HCT116 (cell line): ENCODE measurements around the gene MRGPRE.

ENCODE experiments used
- CEBPB ChIP-seq: IDR thresholded peaks from 2 replicates; pipeline ENCODE4 v1.6.1; 2012; ENCODE audit warnings: low read depth
- CTCF ChIP-seq, 3 experiments: fragments of 200-600 bp in 1 of 3; sonication (generic) in 1 of 3; IDR thresholded peaks in 2 of 3; conservative IDR thresholded peaks in 1 of 3; 2 replicates each; pipeline ENCODE4 v1.5.1; 2012 to 2017; ENCODE audit warnings: low read depth in 2 of 3, low read length in 2 of 3, antibody characterized with exemption in 1 of 3, borderline replicate concordance in 1 of 3, control low read depth in 1 of 3, mild to moderate bottlenecking in 1 of 3, mixed read lengths in 1 of 3, mixed run types in 1 of 3, moderate library complexity in 1 of 3; ENCODE audit not compliant: insufficient read depth in 1 of 3
- EGR1 ChIP-seq: IDR thresholded peaks from 2 replicates; pipeline ENCODE4 v1.6.1; 2012; ENCODE audit warnings: low read depth
- JUND ChIP-seq: IDR thresholded peaks from 2 replicates; pipeline ENCODE4 v1.6.1; 2012
- MAX ChIP-seq: IDR thresholded peaks from 2 replicates; pipeline ENCODE4 v1.6.1; 2012
- POLR2A ChIP-seq: IDR thresholded peaks from 2 replicates; pipeline ENCODE4 v1.7.0; 2011; ENCODE audit warnings: borderline replicate concordance; ENCODE audit not compliant: insufficient read depth, insufficient read length; ENCODE audit errors: extremely low read depth
- REST ChIP-seq: IDR thresholded peaks from 2 replicates; pipeline ENCODE4 v1.6.1; 2012; ENCODE audit warnings: low read depth
- SIN3A ChIP-seq: IDR thresholded peaks from 2 replicates; pipeline ENCODE4 v1.6.1; 2012; ENCODE audit warnings: low read depth
- SP1 ChIP-seq: IDR thresholded peaks from 2 replicates; pipeline ENCODE4 v1.6.1; 2012; ENCODE audit warnings: low read depth
- YY1 ChIP-seq: IDR thresholded peaks from 2 replicates; pipeline ENCODE4 v1.6.1; 2011; ENCODE audit warnings: low read length, low read depth, moderate library complexity, mild to moderate bottlenecking; ENCODE audit not compliant: insufficient replicate concordance; ENCODE audit errors: extremely low read depth

GRCh38 chr11:3195251-3196160 is 36.7 kb downstream of the MRGPRE start:
- TF ChIP-seq POLR2A (no peak), CTCF (IDR thresholded peaks at IDR 0.05 in 2 of 3, conservative IDR thresholded peaks at IDR 0.05 in 1 of 3; ENCODE audit: borderline replicate concordance in 1 of 3, insufficient read depth in 1 of 3, low read depth in 2 of 3, low read length in 2 of 3) (peak; percentile 56 to 75 (median 70); a peak in 5 of 6 replicates), CEBPB (no peak), REST (no peak), MAX (no peak), EGR1 (no peak), JUND (no peak), SP1 (no peak), YY1 (no peak), SIN3A (no peak)
